Glutamatergic neuron (in vitro differentiated cells): ENCODE results near the gene PWP1. TPM values are rescaled to one million over a fixed set of nuclear protein-coding genes. Genes with fewer than 3 reads are reported as not detected.

ENCODE experiments used
- DNase-seq: peaks from one replicate; pipeline ENCODE4 v3.0.0; 2022
- H3K27ac Mint-ChIP-seq: one replicate; pipeline ENCODE4 v1.8.0; 2020; ENCODE audit warnings: mild to moderate bottlenecking, mixed read lengths, inconsistent platforms; ENCODE audit not compliant: unreplicated experiment
- H3K27me3 Mint-ChIP-seq: one replicate; pipeline ENCODE4 v1.8.0; 2020; ENCODE audit warnings: mild to moderate bottlenecking, moderate library complexity, mixed read lengths, inconsistent platforms; ENCODE audit not compliant: unreplicated experiment
- H3K36me3 Mint-ChIP-seq: one replicate; pipeline ENCODE4 v1.8.0; 2020; ENCODE audit warnings: mild to moderate bottlenecking, mixed read lengths, inconsistent platforms; ENCODE audit not compliant: unreplicated experiment
- H3K4me1 Mint-ChIP-seq: one replicate; pipeline ENCODE4 v1.8.0; 2020; ENCODE audit warnings: mild to moderate bottlenecking, low read depth, mixed read lengths, inconsistent platforms; ENCODE audit not compliant: unreplicated experiment
- H3K4me3 Mint-ChIP-seq: one replicate; pipeline ENCODE4 v1.8.0; 2020; ENCODE audit warnings: mild to moderate bottlenecking, mixed read lengths, inconsistent platforms; ENCODE audit not compliant: unreplicated experiment
- H3K9me3 Mint-ChIP-seq: one replicate; pipeline ENCODE4 v1.8.0; 2020; ENCODE audit warnings: mild to moderate bottlenecking, moderate library complexity, mixed read lengths, inconsistent platforms; ENCODE audit not compliant: unreplicated experiment
- long read RNA-seq: library from polyadenylated mRNA; unstranded; transcript quantifications from one replicate; pipeline ENCODE4 v2.0.0, GENCODE V29; 2020; ENCODE audit not compliant: unreplicated experiment
- total RNA-seq: library from RNA; stranded (reverse); fragmentation: NEBNext Ultra II Directional; extraction: Animal tissue kit (Norgen Biotek cat#: 25700); gene quantifications from one replicate; pipeline ENCODE4 v1.2.1, GENCODE V29; 2021; ENCODE audit not compliant: unreplicated experiment
- TF ChIP-seq, protein P1 (sequence below): fragments of 200-600 bp; sonication (generic); IDR thresholded peaks from one replicate; pipeline ENCODE4 v1.5.0; 2021; ENCODE audit not compliant: partially characterized antibody, unreplicated experiment

Gene PWP1
- 42.2 TPM for total RNA-seq
- long read RNA-seq, transcript PWP1-201 (15 exons, 2,621 nt): major isoform, 25 of 60 reads
- long read RNA-seq, partial matches to known transcripts: 29 of 60 reads
- long read RNA-seq, other reads (novel, unspliced or antisense): 6 of 60 reads

DNA sequence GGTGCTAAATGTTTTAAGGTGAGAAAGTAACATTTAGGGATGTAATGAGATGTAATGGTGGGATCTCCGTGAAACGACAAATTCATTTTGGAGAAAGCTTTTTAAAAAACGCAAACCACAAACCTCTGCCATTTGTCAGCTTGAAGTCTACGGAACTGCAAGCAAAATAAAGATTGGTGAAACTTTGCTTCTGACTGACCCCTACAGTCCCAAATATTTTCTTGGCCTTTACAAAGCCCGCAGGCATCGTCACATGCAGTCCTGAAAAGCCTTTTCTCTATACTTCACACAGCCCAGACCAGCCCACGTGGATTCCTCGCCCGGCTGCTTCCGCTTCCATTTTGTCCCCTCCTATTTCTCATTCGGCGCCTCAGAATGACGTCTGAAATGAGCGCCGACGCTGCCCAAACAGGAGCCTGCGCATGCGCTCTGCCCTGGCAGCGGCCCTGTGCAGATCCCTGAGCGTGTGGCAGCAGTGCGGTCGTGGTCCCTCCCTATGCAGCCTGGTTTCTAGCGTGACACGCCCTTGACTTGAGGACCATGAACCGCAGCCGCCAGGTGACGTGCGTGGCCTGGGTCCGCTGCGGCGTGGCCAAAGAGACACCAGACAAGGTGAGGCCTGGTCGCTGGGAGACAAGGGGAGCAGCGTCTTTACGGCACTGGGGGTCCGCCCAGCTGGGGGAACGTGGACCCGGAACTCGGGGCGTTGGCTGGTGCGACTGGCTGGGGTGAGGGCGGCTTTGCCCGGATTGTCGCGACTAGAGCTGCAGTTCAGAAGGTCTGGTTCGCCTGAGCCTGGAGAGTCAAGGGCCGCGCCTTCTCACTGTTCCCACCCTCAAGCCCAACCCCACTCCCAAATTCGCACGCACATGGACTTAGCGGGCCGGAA is at the start of gene PWP1:
PWP1 (plus strand) TSS at position 440 of the 889 bp plus-strand sequence; CDS start at position 541, 101 bp downstream.
- Mint-ChIP-seq H3K4me1 (peaks cover 10% of the 10 kb centered on the region), H3K27ac (peak within 1 kb of the TSS; percentile 98), H3K4me3 (peak within 1 kb of the TSS; percentile 96)

DNA sequence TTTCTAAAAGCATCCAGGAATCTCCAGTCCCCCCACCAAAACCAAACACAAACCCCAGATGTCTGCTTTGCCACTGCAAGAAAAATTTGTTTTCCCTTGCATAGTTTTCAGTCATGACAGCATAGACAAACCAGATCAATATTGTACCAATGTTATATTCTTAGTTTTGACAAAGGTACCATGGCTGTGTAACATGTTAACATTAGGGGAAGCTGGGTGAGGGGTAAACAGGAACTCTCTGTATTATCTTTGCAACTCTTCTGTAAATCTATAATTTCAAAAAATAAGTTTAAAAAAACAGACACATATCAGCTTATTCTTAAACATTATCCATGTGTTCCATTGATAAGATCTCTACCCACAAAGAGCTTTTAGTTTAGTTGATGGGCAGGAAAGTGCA is 44.4 kb upstream of the PWP1 start:
- Mint-ChIP-seq H3K27me3 (peaks cover 2% of the 10 kb centered on the region), H3K4me3 (no peak overlapping the region), H3K36me3 (no peaks in the 10 kb centered on the region), H3K27ac (no peak overlapping the region), H3K4me1 (peaks cover 3% of the 10 kb centered on the region), H3K9me3 (no peaks in the 10 kb centered on the region)
- TF ChIP-seq, protein P1, sequence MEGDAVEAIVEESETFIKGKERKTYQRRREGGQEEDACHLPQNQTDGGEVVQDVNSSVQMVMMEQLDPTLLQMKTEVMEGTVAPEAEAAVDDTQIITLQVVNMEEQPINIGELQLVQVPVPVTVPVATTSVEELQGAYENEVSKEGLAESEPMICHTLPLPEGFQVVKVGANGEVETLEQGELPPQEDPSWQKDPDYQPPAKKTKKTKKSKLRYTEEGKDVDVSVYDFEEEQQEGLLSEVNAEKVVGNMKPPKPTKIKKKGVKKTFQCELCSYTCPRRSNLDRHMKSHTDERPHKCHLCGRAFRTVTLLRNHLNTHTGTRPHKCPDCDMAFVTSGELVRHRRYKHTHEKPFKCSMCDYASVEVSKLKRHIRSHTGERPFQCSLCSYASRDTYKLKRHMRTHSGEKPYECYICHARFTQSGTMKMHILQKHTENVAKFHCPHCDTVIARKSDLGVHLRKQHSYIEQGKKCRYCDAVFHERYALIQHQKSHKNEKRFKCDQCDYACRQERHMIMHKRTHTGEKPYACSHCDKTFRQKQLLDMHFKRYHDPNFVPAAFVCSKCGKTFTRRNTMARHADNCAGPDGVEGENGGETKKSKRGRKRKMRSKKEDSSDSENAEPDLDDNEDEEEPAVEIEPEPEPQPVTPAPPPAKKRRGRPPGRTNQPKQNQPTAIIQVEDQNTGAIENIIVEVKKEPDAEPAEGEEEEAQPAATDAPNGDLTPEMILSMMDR: no peak
- no peak for DNase-seq

More for the DNA sequence above, at the start of gene PWP1:
- peak; percentile 97 for DNase-seq
- TF ChIP-seq, protein P1: no peak
- Mint-ChIP-seq H3K27me3 (peaks cover 6% of the 10 kb centered on the region), H3K36me3 (no peaks in the 10 kb centered on the region), H3K9me3 (peaks cover 5% of the 10 kb centered on the region)

DNA sequence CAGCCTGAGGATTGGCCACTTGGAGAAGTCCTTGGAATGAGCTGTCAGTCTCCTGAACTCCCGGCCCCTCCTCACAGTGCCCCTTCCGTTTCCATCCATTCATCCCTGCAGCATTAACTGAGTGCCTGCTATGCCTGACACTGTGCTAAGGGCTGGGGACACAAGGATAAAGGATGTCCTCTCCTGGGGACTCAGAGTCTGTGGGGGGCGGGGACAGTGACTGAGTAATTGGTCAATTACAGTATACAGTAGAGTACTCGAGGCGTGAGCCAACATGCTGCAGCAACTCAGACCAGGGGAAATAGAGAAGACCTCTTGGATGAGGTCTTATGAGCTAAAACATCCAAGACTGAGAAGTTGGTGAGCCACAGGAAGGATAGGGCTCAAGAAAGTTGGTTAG is 43.4 kb upstream of the PWP1 start:
- H3K4me1 Mint-ChIP-seq: peaks cover 8% of the 10 kb centered on the region
- no peak for DNase-seq
- no peak overlapping the region for H3K4me3 Mint-ChIP-seq
- TF ChIP-seq, protein P1: no peak
- no peaks in the 10 kb centered on the region for H3K36me3 Mint-ChIP-seq
- H3K9me3 Mint-ChIP-seq: no peaks in the 10 kb centered on the region
- no peak overlapping the region for H3K27ac Mint-ChIP-seq
- H3K27me3 Mint-ChIP-seq: peaks cover 2% of the 10 kb centered on the region

DNA sequence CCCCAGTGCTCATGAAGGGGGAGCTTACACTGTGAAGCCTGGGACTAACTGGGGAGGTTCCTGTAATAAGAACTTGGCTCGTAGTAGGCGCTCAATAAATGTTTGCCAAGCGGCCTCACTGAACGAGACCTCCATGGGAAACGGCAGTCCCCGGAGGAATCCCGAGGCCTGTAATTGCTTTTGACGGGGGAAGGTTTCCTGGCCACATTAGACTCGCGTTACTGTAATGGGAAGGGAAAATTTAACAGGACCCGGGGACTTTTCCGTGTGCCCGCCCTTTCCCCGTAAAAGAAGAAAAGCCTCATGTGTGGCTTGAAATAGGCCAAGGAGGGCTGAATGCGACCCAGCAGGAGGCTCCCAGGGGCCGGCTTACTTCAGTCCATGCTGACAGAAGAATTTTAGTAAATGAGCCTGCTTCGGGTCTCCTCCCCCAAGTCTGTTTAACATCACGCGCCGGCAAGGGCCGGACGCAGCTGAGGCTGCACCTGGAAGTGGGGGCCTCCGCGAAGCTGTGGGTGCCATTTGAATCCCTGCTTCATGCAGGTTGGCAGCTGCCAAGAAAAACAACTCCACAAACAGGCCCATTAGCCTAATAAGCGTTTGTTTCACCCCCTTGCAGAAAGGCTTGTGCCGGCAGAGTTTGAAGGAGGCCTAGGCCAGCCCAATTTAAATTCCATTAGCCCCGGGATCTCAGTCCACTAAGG is 39.8 kb upstream of the PWP1 start:
- peak; percentile 62 for DNase-seq
- Mint-ChIP-seq H3K27me3 (peaks cover 1% of the 10 kb centered on the region), H3K4me3 (no peak overlapping the region), H3K36me3 (no peaks in the 10 kb centered on the region), H3K4me1 (peaks cover 8% of the 10 kb centered on the region), H3K9me3 (no peaks in the 10 kb centered on the region), H3K27ac (no peak overlapping the region)
- TF ChIP-seq, protein P1: no peak
